B cell (primary cell): Measurements from ENCODE around the gene ARFGAP2. TPM values are rescaled to one million over a fixed set of nuclear protein-coding genes. Genes with fewer than 3 reads are reported as not detected.
A peak's percentile ranks its signal among the peaks of the same experiment; 100 is the strongest.

Experiments used
- ATAC-seq: fragments of 200-7000 bp; cut with Tn5 transposase; one replicate; pipeline ENCODE4 v1.10.0; 2021; ENCODE audit warnings: low read depth, mild to moderate bottlenecking, moderate number of reproducible peaks, moderate library complexity
- CTCF ChIA-PET: fragments of 350-600 bp; sonication (Branson Sonifier 250); formaldehyde crosslinking; loops from one replicate; lab custom pipeline; 2021; ENCODE audit warnings: antibody characterized with exemption, inconsistent platforms; lab: Charles Lee
- POLR2A ChIA-PET: fragments of 350-600 bp; sonication (Branson Sonifier 250); formaldehyde crosslinking; loops from one replicate; lab custom pipeline; 2021; ENCODE audit warnings: antibody characterized with exemption; lab: Charles Lee
- DNase-seq: peaks from one replicate; pipeline ENCODE4 v3.0.0; 2013
- H2AFZ ChIP-seq: 2 replicates; pipeline ENCODE4 v1.6.1; 2012; ENCODE audit warnings: mild to moderate bottlenecking, low read depth, low read length; ENCODE audit not compliant: insufficient read depth, poor library complexity, severe bottlenecking
- H3K27ac ChIP-seq, 2 donors: 1 replicate in 1 of 2; 2 replicates in 1 of 2; pipeline ENCODE4 v1.5.1; 2012 to 2013; ENCODE audit warnings: low read length in 2 of 2, mild to moderate bottlenecking in 2 of 2, moderate library complexity in 1 of 2
- H3K27me3 ChIP-seq, 4 experiments: fragments of 200-600 bp in 1 of 4; sonication (generic) in 1 of 4; replicated peaks in 1 of 4; 1 replicate in 2 of 4; 2 replicates in 2 of 4; pipeline versions ENCODE4 v1.6.1 to v1.7.0; 2013 to 2016; ENCODE audit warnings: low read length in 3 of 4, mild to moderate bottlenecking in 2 of 4, mixed read lengths in 1 of 4, moderate library complexity in 1 of 4; ENCODE audit not compliant: insufficient read depth in 4 of 4, control insufficient read depth in 3 of 4; ENCODE audit errors: control extremely low read depth in 1 of 4
- H3K36me3 ChIP-seq, 2 experiments: replicated peaks in 1 of 2; 1 replicate in 1 of 2; 2 replicates in 1 of 2; pipeline versions ENCODE4 v1.6.1 to v1.7.1; 2013; ENCODE audit warnings: low read length in 1 of 2; ENCODE audit not compliant: insufficient read depth in 2 of 2, control insufficient read depth in 1 of 2; ENCODE audit errors: control extremely low read depth in 1 of 2, extremely low read depth in 1 of 2
- H3K4me1 ChIP-seq, 2 donors: fragments of 200-600 bp in 1 of 2; sonication (generic) in 1 of 2; 1 replicate in 1 of 2; 2 replicates in 1 of 2; pipeline versions ENCODE4 v1.5.1 to v1.6.1; 2013 to 2017; ENCODE audit warnings: low read length in 2 of 2; ENCODE audit not compliant: control insufficient read depth in 2 of 2, insufficient read depth in 2 of 2
- H3K4me2 ChIP-seq: replicated peaks from 2 replicates; pipeline ENCODE3; 2012; ENCODE audit warnings: mild to moderate bottlenecking, low read depth, low read length; ENCODE audit not compliant: poor library complexity, severe bottlenecking
- H3K4me3 ChIP-seq, 5 experiments: fragments of 200-600 bp in 1 of 5; sonication (generic) in 1 of 5; 1 replicate in 3 of 5; 2 replicates in 2 of 5; pipeline versions ENCODE4 v1.5.1 to v1.7.0; 2011 to 2016; ENCODE audit warnings: low read length in 4 of 5, mild to moderate bottlenecking in 4 of 5, low read depth in 2 of 5, control low read depth in 1 of 5, moderate library complexity in 1 of 5; ENCODE audit not compliant: insufficient read depth in 1 of 5; ENCODE audit errors: control extremely low read depth in 1 of 5, extremely low read depth in 1 of 5
- H3K79me2 ChIP-seq: fragments of 200-600 bp; sonication (generic); one replicate; pipeline ENCODE4 v1.6.0; 2016; ENCODE audit warnings: low read length; ENCODE audit not compliant: control insufficient read depth, insufficient read depth
- H3K9ac ChIP-seq: fragments of 200-600 bp; sonication (generic); 2 replicates; pipeline ENCODE4 v1.6.1; 2017; ENCODE audit warnings: mild to moderate bottlenecking, low read length, moderate library complexity
- H3K9me3 ChIP-seq, 3 donors: one replicate each; pipeline versions ENCODE4 v1.6.1 to v1.7.1; 2013; ENCODE audit warnings: low read length in 2 of 3; ENCODE audit not compliant: control insufficient read depth in 2 of 3, insufficient read depth in 1 of 3; ENCODE audit errors: control extremely low read depth in 1 of 3
- H4K20me1 ChIP-seq: 2 replicates; pipeline ENCODE4 v1.6.0; 2012; ENCODE audit warnings: mild to moderate bottlenecking, low read length; ENCODE audit not compliant: insufficient read depth, control insufficient read depth, poor library complexity, severe bottlenecking
- H3K27ac Mint-ChIP-seq: one replicate; pipeline ENCODE4 v1.8.0; 2021; ENCODE audit warnings: mixed read lengths
- H3K27me3 Mint-ChIP-seq: one replicate; pipeline ENCODE4 v1.8.0; 2021; ENCODE audit warnings: mixed read lengths
- H3K4me1 Mint-ChIP-seq: one replicate; pipeline ENCODE4 v1.8.0; 2021; ENCODE audit warnings: mixed read lengths
- H3K4me3 Mint-ChIP-seq: one replicate; pipeline ENCODE4 v1.8.0; 2021; ENCODE audit warnings: mixed read lengths
- H3K9me3 Mint-ChIP-seq: one replicate; pipeline ENCODE4 v1.8.0; 2022; ENCODE audit warnings: mixed read lengths; ENCODE audit not compliant: insufficient read depth
- CTCF ChIP-seq: fragments of 200-600 bp; IDR thresholded peaks from one replicate; pipeline ENCODE4 v1.8.0; 2022; ENCODE audit warnings: antibody characterized with exemption, mild to moderate bottlenecking
- EZH2 ChIP-seq: IDR thresholded peaks from 2 replicates; pipeline ENCODE4 v1.6.1; 2012; ENCODE audit warnings: borderline replicate concordance, low read depth, mild to moderate bottlenecking, moderate library complexity, low read length; ENCODE audit not compliant: insufficient read depth, poor library complexity, severe bottlenecking
- WGBS: methylation state at CpG from one replicate; pipeline ENCODE4 v1.1.5; 2013; ENCODE audit warnings: missing lambda C conversion rate; ENCODE audit not compliant: insufficient coverage; 5-methylcytosine and 5-hydroxymethylcytosine counted together
- intact Hi-C: fragments of 100-400 bp; cut with micrococcal nuclease; formaldehyde crosslinking; loops from one replicate; pipeline ENCODE4 v1.10.0; 2022
- polyA plus RNA-seq: library from polyadenylated mRNA; depleted of rRNA; stranded (reverse); fragments of >200 nt; gene quantifications from 2 replicates; pipeline ENCODE4 v1.2.3, GENCODE V29; 2012
- total RNA-seq, 2 donors: library from RNA; stranded (reverse); fragments of 120-200 nt in 1 of 2; gene quantifications; 1 replicate in 1 of 2; 2 replicates in 1 of 2; pipeline versions ENCODE4 v1.2.3 to v1.2.4, GENCODE V29; 2013 to 2022

ARFGAP2 gene
- total and polyA plus RNA-seq, 2 donors (not counting 1 experiment from before 2014, with no cell fraction given) = 141 to 200 TPM

DNA sequence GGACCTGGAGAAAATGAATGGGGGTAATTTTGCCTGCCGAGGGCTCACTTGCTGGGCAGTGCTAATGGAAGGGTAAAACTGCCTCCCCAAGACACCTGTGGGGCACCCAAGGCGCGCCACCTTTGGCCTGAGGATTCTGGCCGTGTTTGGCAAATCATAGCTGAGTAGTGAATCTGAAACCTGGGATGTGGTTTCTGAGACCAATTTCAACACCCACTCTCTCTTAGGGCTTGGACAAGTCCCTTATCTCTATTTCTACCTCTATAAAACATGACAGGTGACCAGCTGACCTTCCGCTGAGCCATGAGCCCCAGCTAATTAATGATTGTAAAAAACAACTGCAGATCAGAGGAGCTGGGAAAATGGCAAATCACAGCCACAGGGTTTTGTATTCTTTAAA lies 11.0 kb upstream of the ARFGAP2 start:
- H3K4me1 ChIP-seq = peaks cover 19 to 24% of the 10 kb centered on the region in 2 donors
- ATAC-seq (no peak), DNase-seq (peak; percentile 8)
- ChIA-PET POLR2A (interaction anchor here (0.5 to 2.1 kb wide), 3 partner anchors 27 to 581 kb away, joined by 3 to 10 read pairs (median 4); partner anchors contain the start of gene DDB2), CTCF (interaction anchor here (0.8 to 2.4 kb wide), 5 partner anchors 10 to 225 kb away, joined by 3 to 7 read pairs (median 5); no protein-coding TSS in a partner anchor)
- TF ChIP-seq EZH2 = no peak
- TF ChIP-seq CTCF = no peak
- peaks cover 19% of the 10 kb centered on the region for H3K27me3 Mint-ChIP-seq
- H3K4me1 Mint-ChIP-seq = peaks cover 12% of the 10 kb centered on the region
- H3K9me3 Mint-ChIP-seq = no peaks in the 10 kb centered on the region
- no peaks in the 10 kb centered on the region for H3K79me2 ChIP-seq
- no peaks in the 10 kb centered on the region for H4K20me1 ChIP-seq
- H3K36me3 ChIP-seq = no peaks in the 10 kb centered on the region
- peaks cover 0 to 13% (median 0%) of the 10 kb centered on the region in 3 donors for H3K9me3 ChIP-seq
- H3K4me2 ChIP-seq = peak overlapping the region; percentile 94
- H3K4me3 ChIP-seq = no peak overlapping the region
- H3K9ac ChIP-seq = peak overlapping the region; percentile 65
- 100% methylated on average over 1 of the region's 5 CpGs for WGBS
- H2AFZ ChIP-seq = peak overlapping the region; percentile 80
- H3K27ac ChIP-seq = no peak overlapping the region
- intact Hi-C loops = loop anchor here (2.0 kb wide), 1 partner anchor 61 kb away; the partner anchor contains the start of gene ACP2
- peak overlapping the region; percentile 87 for H3K4me3 Mint-ChIP-seq
- peaks cover 0 to 44% (median 15%) of the 10 kb centered on the region in 4 experiments for H3K27me3 ChIP-seq
- no peak overlapping the region for H3K27ac Mint-ChIP-seq
